ACC112 (cell line): ENCODE results near the gene CSF1.
A peak's percentile ranks its signal among the peaks of the same experiment; 100 is the strongest.

Experiments
- H2AFZ ChIP-seq: fragments of 200-600 bp; sonication (generic); one replicate; pipeline ENCODE4 v1.6.0; 2017; ENCODE audit warnings: antibody characterized with exemption, low read length; ENCODE audit not compliant: unreplicated experiment
- H3K27ac ChIP-seq: fragments of 200-600 bp; sonication (generic); 2 replicates; pipeline ENCODE4 v1.5.1; 2014; ENCODE audit warnings: low read depth, mild to moderate bottlenecking, antibody characterized with exemption, low read length, moderate library complexity
- H3K27me3 ChIP-seq: fragments of 200-600 bp; sonication (generic); 2 replicates; pipeline ENCODE4 v1.6.1; 2014; ENCODE audit warnings: mild to moderate bottlenecking, antibody characterized with exemption, low read length, moderate library complexity, mixed read lengths; ENCODE audit not compliant: insufficient read depth
- H3K36me3 ChIP-seq: fragments of 200-600 bp; sonication (generic); 2 replicates; pipeline ENCODE4 v1.6.1; 2016; ENCODE audit warnings: mild to moderate bottlenecking, antibody characterized with exemption, low read length, moderate library complexity, mixed read lengths; ENCODE audit not compliant: insufficient read depth
- H3K4me1 ChIP-seq: fragments of 200-600 bp; sonication (generic); one replicate; pipeline ENCODE4 v1.6.1; 2016; ENCODE audit warnings: low read length, mixed read lengths; ENCODE audit not compliant: insufficient read depth, unreplicated experiment, control insufficient read depth
- H3K4me3 ChIP-seq: fragments of 200-600 bp; sonication (generic); 2 replicates; pipeline ENCODE4 v1.5.1; 2014; ENCODE audit warnings: mild to moderate bottlenecking, low read depth, low read length
- H3K79me2 ChIP-seq: fragments of 200-600 bp; sonication (generic); one replicate; pipeline ENCODE4 v1.6.0; 2016; ENCODE audit warnings: low read length; ENCODE audit not compliant: control insufficient read depth, unreplicated experiment, insufficient read depth

CSF1 gene

DNA sequence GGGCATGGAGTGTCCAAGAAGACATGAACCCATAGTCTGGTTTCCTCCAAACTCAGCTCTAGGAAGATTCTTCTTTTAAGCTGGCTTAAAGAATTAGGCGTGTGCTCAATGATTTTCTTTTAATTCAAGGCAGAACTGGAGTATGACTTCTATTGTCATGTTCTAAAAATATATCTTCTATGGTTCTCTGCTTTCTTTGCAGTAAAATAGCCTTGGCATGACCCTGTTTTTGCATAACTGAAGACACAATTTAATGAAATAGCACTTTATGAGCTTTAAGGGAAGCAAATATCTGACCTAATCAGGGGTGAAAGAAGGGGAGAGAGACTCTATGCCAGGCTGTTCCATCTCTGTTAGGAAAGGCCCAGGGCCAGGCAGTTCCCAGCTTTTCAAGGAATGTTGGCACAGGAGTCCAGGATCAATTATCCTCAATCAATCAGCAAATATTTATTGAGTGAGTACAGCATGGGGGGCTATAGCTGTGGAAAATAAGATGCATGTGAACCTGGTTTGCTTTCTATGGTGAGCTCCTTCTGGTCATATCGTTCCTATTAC is 7.2 kb upstream of the CSF1 start:
- H3K4me3 ChIP-seq: no peak overlapping the region
- no peak overlapping the region for H2AFZ ChIP-seq
- H3K36me3 ChIP-seq: no peaks in the 10 kb centered on the region
- H3K4me1 ChIP-seq: peaks cover 8% of the 10 kb centered on the region
- no peaks in the 10 kb centered on the region for H3K27me3 ChIP-seq
- no peaks in the 10 kb centered on the region for H3K79me2 ChIP-seq
- no peak overlapping the region for H3K27ac ChIP-seq

DNA sequence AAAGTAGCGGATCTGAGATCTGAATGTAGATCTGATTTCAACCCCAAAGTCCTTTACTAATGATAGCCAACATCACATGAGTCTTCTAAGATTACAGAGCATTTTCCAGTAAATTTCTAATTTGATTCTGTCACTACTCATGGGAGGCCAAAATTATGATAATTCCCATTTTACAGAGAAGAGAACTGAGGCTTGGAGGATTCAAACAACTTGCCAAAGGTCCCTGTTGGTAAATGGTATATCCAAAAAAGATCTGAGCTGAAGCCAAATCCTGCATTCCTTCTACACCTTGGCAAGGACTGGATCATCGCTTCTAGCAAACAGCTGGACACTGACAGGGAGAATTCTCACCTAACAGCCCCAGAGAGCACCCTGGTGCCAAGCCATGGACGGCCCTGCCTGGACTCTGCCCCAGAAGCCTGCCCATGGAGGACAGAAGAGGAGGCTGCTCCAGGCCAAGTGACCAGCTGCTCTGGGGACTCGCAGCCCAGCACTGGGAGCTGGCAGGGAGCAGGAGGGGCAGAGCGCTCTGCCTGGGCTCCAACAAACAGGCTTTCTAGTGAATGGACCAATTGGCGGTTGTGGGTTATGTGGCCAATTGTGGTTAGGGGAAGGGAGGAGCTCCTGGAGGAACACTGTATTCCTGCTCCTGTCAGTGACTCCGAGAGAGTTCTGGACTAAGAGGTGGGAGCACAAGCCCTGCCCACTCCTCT is 6.4 kb upstream of the CSF1 start:
- H3K79me2 ChIP-seq: no peaks in the 10 kb centered on the region
- H3K27ac ChIP-seq: no peak overlapping the region
- no peak overlapping the region for H3K4me3 ChIP-seq
- H3K4me1 ChIP-seq: peaks cover 8% of the 10 kb centered on the region
- H2AFZ ChIP-seq: no peak overlapping the region
- H3K36me3 ChIP-seq: no peaks in the 10 kb centered on the region
- H3K27me3 ChIP-seq: no peaks in the 10 kb centered on the region

DNA sequence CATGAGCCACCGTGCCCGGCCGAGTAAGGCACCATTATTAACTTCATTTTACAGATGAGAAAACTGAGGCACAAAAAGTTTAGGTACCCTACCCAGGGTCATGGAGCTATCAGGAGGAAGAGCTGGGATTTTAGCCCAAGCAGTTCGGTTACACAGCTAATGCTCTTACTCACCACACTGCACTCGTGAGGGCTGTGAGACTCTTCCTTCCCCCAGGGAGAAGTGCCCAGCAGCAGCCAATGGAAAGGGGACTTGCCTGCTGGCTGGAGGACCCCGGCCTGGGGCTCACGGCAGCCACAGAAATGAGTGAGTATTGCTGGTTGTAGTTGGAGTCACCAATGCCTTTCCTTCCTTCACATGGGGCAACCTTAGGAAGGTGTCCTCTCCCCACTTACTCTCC is 5.2 kb upstream of the CSF1 start:
- Histone ChIP-seq H3K4me1 (peaks cover 10% of the 10 kb centered on the region), H2AFZ (no peak overlapping the region), H3K79me2 (no peaks in the 10 kb centered on the region), H3K27ac (no peak overlapping the region), H3K27me3 (no peaks in the 10 kb centered on the region), H3K36me3 (no peaks in the 10 kb centered on the region), H3K4me3 (no peak overlapping the region)

DNA sequence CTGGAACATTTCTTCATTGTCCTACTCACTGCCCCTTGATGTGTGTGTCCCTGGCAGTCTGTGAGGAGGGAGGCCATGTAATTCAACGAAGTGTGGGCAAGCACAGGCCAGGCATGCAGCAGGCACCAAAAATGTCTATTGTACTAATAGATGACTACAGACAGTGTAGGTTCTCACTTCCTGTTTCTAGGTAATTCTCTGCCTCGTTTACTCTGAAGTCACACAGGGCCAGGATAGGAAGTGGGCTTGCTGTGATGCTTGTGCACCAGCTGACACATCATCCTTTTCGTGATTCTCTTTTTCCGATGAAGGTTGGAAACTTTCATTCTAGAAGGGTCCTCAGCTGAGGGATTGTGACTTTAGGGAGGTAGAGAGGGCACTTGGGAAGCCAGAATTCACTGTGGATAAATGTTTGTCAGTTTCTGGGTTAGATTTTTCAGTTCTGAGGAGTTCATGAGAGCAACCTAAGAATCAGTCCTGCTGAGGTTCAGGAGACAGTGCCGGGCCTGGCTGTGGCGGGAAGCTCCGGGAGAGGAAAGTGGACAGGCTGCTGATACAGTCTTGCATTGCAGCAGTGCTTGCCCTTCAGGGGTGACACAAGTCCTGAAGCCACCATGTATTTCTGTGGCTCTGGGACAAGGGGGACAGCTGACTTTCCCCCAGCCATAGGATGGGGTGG is 4.3 kb upstream of the CSF1 start:
- H2AFZ ChIP-seq: no peak overlapping the region
- peaks cover 7% of the 10 kb centered on the region for H3K4me1 ChIP-seq
- H3K27me3 ChIP-seq: no peaks in the 10 kb centered on the region
- no peak overlapping the region for H3K4me3 ChIP-seq
- H3K36me3 ChIP-seq: no peaks in the 10 kb centered on the region; the same call in 1 of the 2 replicates
- no peak overlapping the region for H3K27ac ChIP-seq
- H3K79me2 ChIP-seq: peaks cover 7% of the 10 kb centered on the region

DNA sequence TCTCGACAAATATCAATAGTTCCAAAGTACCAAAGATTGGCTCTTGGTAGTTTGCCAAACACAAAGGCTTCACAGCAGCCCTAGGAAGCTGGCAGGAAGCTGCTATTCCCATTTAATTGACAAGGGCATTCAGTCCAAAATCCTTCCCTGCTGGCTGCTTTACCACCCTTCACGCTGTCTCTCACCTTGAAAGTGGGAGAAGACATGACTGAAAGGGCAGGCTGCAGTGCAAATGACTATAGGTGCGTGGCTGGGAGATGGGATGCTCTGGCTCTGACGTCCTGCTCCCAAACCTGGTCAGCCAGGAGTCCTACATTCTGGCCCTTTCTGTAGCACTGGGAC is 3.8 kb upstream of the CSF1 start:
- H3K79me2 ChIP-seq: peaks cover 12% of the 10 kb centered on the region
- H3K27me3 ChIP-seq: no peaks in the 10 kb centered on the region
- peaks cover 7% of the 10 kb centered on the region for H3K4me1 ChIP-seq
- H3K36me3 ChIP-seq: no peaks in the 10 kb centered on the region; the same call in 1 of the 2 replicates
- no peak overlapping the region for H3K27ac ChIP-seq
- no peak overlapping the region for H2AFZ ChIP-seq
- H3K4me3 ChIP-seq: no peak overlapping the region

DNA sequence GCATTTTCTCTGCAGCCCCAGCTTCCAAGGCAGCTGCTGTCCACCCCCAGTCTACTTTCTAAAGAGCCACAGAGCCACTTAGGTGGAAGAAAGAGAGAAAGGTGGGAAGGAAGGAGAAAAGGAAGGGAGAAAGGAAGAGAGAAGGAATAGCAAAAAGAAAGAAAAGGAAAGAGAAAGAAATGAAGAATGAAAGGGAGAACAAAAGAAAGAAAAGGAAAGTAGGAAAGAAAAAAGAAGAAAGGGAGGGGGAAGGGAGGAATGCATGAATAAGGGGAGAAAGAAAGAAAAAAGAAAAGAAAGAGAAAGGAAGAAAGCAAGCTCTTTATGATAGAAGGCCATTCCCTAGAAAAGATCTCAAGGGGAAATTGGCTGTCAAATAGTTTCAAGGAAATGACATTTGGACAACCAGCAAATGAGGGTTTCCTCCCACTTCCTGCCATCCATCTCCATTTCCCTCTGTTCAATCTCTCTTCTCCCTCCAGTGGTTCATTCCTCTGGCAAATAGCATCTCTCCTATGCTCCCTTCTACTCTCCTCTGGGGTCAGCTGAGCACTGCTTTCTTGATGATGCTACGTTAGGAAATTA is 3.4 kb upstream of the CSF1 start:
- Histone ChIP-seq H3K4me3 (no peak overlapping the region), H2AFZ (no peak overlapping the region), H3K27me3 (no peaks in the 10 kb centered on the region), H3K79me2 (peaks cover 17% of the 10 kb centered on the region), H3K4me1 (peaks cover 8% of the 10 kb centered on the region), H3K27ac (no peak overlapping the region), H3K36me3 (no peaks in the 10 kb centered on the region; the same call in 1 of the 2 replicates)

DNA sequence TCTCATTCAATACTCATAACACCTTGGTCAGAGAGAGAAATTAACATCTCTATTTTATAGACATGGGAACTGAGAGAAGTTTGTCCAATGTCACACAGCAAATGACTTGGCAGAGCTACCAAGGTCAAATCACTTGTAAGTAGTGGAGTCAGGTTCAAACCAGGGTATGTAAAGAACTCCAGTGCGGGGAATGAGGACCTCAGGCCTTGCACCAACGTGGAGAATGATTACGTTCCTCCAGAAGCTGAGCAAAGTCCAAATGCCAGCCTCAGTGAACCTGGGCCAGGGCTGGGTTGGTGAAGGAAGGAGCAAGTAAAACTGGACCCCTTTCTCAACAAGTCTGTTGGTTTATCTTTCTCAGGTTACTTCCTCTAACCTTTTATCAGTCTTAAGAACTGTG is 1.8 kb upstream of the CSF1 start:
- no peaks in the 10 kb centered on the region; the same call in 1 of the 2 replicates for H3K36me3 ChIP-seq
- H3K27me3 ChIP-seq: no peaks in the 10 kb centered on the region
- H3K79me2 ChIP-seq: peaks cover 32% of the 10 kb centered on the region
- peaks cover 23% of the 10 kb centered on the region for H3K4me1 ChIP-seq
- H3K27ac ChIP-seq: no peak overlapping the region
- no peak overlapping the region for H3K4me3 ChIP-seq
- H2AFZ ChIP-seq: no peak overlapping the region

DNA sequence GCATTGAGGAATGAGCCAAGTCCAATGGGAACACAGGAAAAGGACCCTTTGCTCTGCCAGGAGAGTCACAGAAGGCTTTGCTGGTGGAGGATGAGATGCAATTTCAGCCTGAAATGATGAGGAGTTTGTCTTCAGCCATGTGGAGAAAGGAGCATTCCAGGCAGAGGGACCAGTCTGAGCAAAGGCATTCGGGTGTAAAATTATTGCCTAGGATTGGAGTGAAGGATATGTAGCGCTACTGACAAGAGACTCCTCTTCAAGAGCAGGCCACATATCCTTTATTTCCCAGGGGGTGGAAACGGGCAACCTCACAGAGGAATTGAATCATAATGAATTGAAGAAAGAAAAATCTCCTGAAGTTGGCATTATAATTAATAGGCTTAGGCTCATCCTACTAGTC is 1.1 kb upstream of the CSF1 start:
- no peaks in the 10 kb centered on the region; the same call in 1 of the 2 replicates for H3K36me3 ChIP-seq
- H3K4me1 ChIP-seq: peaks cover 31% of the 10 kb centered on the region
- H3K27ac ChIP-seq: no peak overlapping the region
- peaks cover 40% of the 10 kb centered on the region for H3K79me2 ChIP-seq
- no peak overlapping the region for H2AFZ ChIP-seq
- no peaks in the 10 kb centered on the region for H3K27me3 ChIP-seq
- H3K4me3 ChIP-seq: no peak overlapping the region

DNA sequence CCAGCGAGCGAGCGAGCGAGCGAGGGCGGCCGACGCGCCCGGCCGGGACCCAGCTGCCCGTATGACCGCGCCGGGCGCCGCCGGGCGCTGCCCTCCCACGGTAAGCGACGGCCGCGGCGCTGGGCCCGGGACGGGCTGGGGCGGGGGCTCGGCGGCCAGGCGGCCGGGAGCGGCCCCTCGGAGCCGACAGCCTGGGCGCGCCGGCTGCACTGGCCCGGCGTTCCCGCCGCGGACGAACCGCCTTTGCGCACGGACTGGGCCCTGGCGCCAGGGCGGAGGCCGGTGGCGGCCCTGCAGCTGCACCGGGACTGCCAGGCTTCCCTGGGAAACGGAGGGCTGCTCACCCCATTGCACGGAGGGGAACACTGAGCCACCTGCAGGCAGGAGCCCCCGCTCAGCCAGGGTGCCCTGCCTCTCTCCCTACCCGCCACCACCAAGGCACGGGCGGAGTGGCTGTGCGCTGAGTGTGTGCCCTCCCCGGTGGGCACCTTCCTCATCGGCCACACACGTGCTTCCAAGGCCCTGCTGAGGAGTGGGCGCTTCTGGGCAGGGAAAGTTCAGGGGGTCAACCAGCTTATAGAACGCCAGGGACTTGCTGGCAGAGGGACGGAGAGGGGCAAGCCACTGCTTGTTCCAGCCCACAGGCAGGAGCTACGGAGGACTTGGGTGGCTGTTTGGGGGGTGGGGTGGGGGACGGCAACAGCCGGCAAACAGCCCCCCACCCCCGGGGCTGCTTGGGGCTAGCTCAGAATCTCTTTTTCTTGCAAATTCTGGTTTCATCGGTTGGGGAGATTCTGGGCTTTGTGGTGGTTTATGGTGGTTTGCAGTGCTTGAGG is 532 bp downstream of the CSF1 start:
- Histone ChIP-seq H3K27me3 (no peaks in the 10 kb centered on the region), H3K27ac (peak overlapping the region; percentile 38; the same call in 1 of the 2 replicates), H3K4me1 (peaks cover 34% of the 10 kb centered on the region), H3K79me2 (peaks cover 56% of the 10 kb centered on the region), H3K36me3 (peaks cover 9% of the 10 kb centered on the region), H3K4me3 (peak overlapping the region; percentile 97), H2AFZ (peak overlapping the region; percentile 21)

DNA sequence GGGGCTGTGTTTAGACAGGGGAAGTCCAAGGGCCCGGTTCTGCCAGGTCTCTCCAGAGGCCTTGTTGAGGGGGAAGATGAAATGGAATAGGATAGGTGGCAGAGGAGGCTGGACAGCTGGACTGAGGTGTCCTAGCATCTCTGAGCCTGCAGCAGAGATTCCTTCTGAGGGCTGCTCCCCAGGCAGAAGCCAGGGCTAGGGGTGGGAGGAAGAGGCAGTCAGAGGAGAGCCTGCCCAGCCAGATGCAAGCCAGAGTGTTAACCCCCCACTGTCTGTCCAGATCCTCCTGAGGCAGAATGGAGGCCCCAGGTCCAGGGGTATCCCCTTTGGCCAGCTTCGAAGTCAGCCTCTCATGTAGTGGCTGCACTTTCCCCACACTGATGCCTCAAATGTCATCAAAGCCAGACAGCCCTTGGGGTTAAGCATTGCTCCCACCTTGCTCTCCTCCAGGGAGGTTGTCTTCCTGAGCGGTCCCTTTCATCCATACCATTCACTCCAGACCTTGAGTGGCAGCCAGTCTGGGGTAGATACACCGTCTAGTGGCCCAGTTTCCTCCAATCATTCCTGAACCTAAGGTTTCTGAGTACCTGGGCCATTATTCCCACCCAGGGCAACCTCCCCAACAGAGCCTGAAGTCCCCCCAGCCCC is 1.7 kb downstream of the CSF1 start:
- peak overlapping the region; percentile 97 for H3K4me3 ChIP-seq
- no peaks in the 10 kb centered on the region for H3K27me3 ChIP-seq
- no peak overlapping the region for H2AFZ ChIP-seq
- peaks cover 39% of the 10 kb centered on the region for H3K4me1 ChIP-seq
- H3K36me3 ChIP-seq: peaks cover 19% of the 10 kb centered on the region
- H3K79me2 ChIP-seq: peaks cover 60% of the 10 kb centered on the region
- no peak overlapping the region for H3K27ac ChIP-seq
